PC-9 (cell line): ENCODE measurements around the gene GMEB1. TPM values are rescaled to one million over a fixed set of nuclear protein-coding genes. Genes with fewer than 3 reads are reported as not detected.
"Not testable (repeated sequence)": the region's sequence is repeated elsewhere in the genome, so short reads cannot be mapped to it uniquely, and the experiment has no call there.

Experiments
- BruUV-seq: library from RNA; stranded (reverse); fragments of 400-500 nt; replicated peaks from 2 replicates; lab custom pipeline; 2021; lab: Mats Ljungman, UMichigan
- CTCF ChIA-PET: fragments of 300-600 bp; sonication (Branson Sonifier 250); formaldehyde crosslinking; loops from one replicate; lab custom pipeline; 2022; ENCODE audit warnings: antibody characterized with exemption; lab: Charles Lee
- POLR2A ChIA-PET: fragments of 300-600 bp; sonication (Branson Sonifier 250); formaldehyde crosslinking; loops from one replicate; lab custom pipeline; 2022; ENCODE audit warnings: antibody characterized with exemption; ENCODE audit not compliant: unreplicated experiment; lab: Charles Lee
- DNase-seq, 2 experiments: peaks; one replicate each; pipeline versions ENCODE4 v3.0.0 to v3.0.0-alpha.2; 2015 to 2022; ENCODE audit warnings: mixed read lengths in 1 of 2
- H2AFZ ChIP-seq: fragments of 200-600 bp; sonication (generic); 2 replicates; pipeline ENCODE4 v1.8.1; 2017; ENCODE audit warnings: antibody characterized with exemption
- H3F3A ChIP-seq: fragments of 200-600 bp; sonication (generic); 2 replicates; pipeline ENCODE4 v1.8.1; 2017; ENCODE audit warnings: antibody characterized with exemption, mild to moderate bottlenecking, low read depth; ENCODE audit not compliant: insufficient read depth
- H3K27ac ChIP-seq: fragments of 200-600 bp; sonication (generic); 2 replicates; pipeline ENCODE4 v1.6.1; 2016; ENCODE audit warnings: mixed run types
- H3K27me3 ChIP-seq: fragments of 200-600 bp; sonication (generic); 2 replicates; pipeline ENCODE4 v1.6.1; 2016; ENCODE audit warnings: low read depth, mixed run types; ENCODE audit not compliant: insufficient read depth
- H3K36me3 ChIP-seq: fragments of 200-600 bp; sonication (generic); 2 replicates; pipeline ENCODE4 v1.6.1; 2016; ENCODE audit warnings: low read depth, mixed run types
- H3K4me1 ChIP-seq: fragments of 200-600 bp; sonication (generic); replicated peaks from 2 replicates; pipeline ENCODE4 v1.6.1; 2016; ENCODE audit warnings: mixed run types; ENCODE audit not compliant: insufficient read depth
- H3K4me2 ChIP-seq: fragments of 200-600 bp; sonication (generic); 2 replicates; pipeline ENCODE4 v1.6.1; 2017; ENCODE audit warnings: mixed run types
- H3K4me3 ChIP-seq: fragments of 200-600 bp; sonication (generic); 2 replicates; pipeline ENCODE4 v1.6.1; 2016; ENCODE audit warnings: mixed run types
- H3K79me2 ChIP-seq: fragments of 200-600 bp; sonication (generic); 2 replicates; pipeline ENCODE4 v1.6.1; 2017; ENCODE audit warnings: low read depth, mixed run types
- H3K9me2 ChIP-seq: fragments of 200-600 bp; sonication (generic); 2 replicates; pipeline ENCODE4 v1.8.1; 2017; ENCODE audit warnings: mild to moderate bottlenecking; ENCODE audit not compliant: insufficient read depth
- H3K9me3 ChIP-seq: fragments of 200-600 bp; sonication (generic); 2 replicates; pipeline ENCODE4 v1.8.1; 2016; ENCODE audit warnings: low read depth; ENCODE audit not compliant: insufficient read depth
- H4K20me1 ChIP-seq: fragments of 200-600 bp; sonication (generic); 2 replicates; pipeline ENCODE4 v1.8.1; 2017; ENCODE audit not compliant: insufficient read depth
- EZH2 ChIP-seq: fragments of 200-600 bp; sonication (generic); IDR thresholded peaks from 2 replicates; pipeline ENCODE4 v1.8.0; 2017; ENCODE audit warnings: antibody characterized with exemption, low read depth
- intact Hi-C: fragments of 100-400 bp; cut with micrococcal nuclease; formaldehyde crosslinking; loops from one replicate; pipeline ENCODE4 v1.10.0; 2022; ENCODE audit not compliant: unreplicated experiment
- total RNA-seq: library from RNA; stranded (reverse); gene quantifications from 2 replicates; pipeline ENCODE4 v1.2.3, GENCODE V29; 2021
- TF ChIP-seq, protein P1 (sequence below): fragments of 200-600 bp; sonication (generic); conservative IDR thresholded peaks from 2 replicates; pipeline ENCODE4 v1.6.1; 2017; ENCODE audit warnings: mixed run types, antibody characterized with exemption, mild to moderate bottlenecking, moderate library complexity

GMEB1 gene
- total RNA-seq, 1 experiment from 2014 or later = 9.7 TPM

GRCh38 chr1:28719332-28719619, 50.7 kb downstream of the GMEB1 start:
- intact Hi-C loops = no loop called here
- Histone ChIP-seq H2AFZ (no peak overlapping the region), H3K36me3 (no peaks in the 10 kb centered on the region), H3F3A (no peaks in the 10 kb centered on the region), H3K9me3 (no peaks in the 10 kb centered on the region), H3K4me3 (no peak overlapping the region), H3K79me2 (no peaks in the 10 kb centered on the region), H3K4me2 (no peak overlapping the region), H3K9me2 (no peaks in the 10 kb centered on the region), H4K20me1 (no peaks in the 10 kb centered on the region), H3K4me1 (0 out of 2 replicates have a peak, but pooled peaks cover 4% of the 10 kb centered on the region), H3K27me3 (no peaks in the 10 kb centered on the region), H3K27ac (no peak overlapping the region)
- no TSS peak for BruUV-seq
- CTCF ChIA-PET = no interaction called here
- no peak for DNase-seq
- POLR2A ChIA-PET = no interaction called here
- no peak for TF ChIP-seq EZH2
- TF ChIP-seq, protein P1, sequence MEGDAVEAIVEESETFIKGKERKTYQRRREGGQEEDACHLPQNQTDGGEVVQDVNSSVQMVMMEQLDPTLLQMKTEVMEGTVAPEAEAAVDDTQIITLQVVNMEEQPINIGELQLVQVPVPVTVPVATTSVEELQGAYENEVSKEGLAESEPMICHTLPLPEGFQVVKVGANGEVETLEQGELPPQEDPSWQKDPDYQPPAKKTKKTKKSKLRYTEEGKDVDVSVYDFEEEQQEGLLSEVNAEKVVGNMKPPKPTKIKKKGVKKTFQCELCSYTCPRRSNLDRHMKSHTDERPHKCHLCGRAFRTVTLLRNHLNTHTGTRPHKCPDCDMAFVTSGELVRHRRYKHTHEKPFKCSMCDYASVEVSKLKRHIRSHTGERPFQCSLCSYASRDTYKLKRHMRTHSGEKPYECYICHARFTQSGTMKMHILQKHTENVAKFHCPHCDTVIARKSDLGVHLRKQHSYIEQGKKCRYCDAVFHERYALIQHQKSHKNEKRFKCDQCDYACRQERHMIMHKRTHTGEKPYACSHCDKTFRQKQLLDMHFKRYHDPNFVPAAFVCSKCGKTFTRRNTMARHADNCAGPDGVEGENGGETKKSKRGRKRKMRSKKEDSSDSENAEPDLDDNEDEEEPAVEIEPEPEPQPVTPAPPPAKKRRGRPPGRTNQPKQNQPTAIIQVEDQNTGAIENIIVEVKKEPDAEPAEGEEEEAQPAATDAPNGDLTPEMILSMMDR = no peak; the same call in 1 of the 2 replicates

- POLR2A ChIA-PET = no interaction called here
- 0 out of 2 replicates have a peak, but pooled peaks cover 4% of the 10 kb centered on the region for H3K4me1 ChIP-seq
- no peaks in the 10 kb centered on the region for H3F3A ChIP-seq
- CTCF ChIA-PET = interaction anchor here (0.7 kb wide), 1 partner anchor 447 kb away, joined by 3 read pairs; no protein-coding TSS in a partner anchor
- H3K27ac ChIP-seq = no peak overlapping the region
- no TSS peak for BruUV-seq
- TF ChIP-seq EZH2 = no peak
- TF ChIP-seq, protein P1 = no peak
- H3K4me3 ChIP-seq = no peak overlapping the region
- H3K79me2 ChIP-seq = no peaks in the 10 kb centered on the region
- H3K9me3 ChIP-seq = no peaks in the 10 kb centered on the region
- intact Hi-C loops = no loop called here
- H3K36me3 ChIP-seq = no peaks in the 10 kb centered on the region
- H3K9me2 ChIP-seq = no peaks in the 10 kb centered on the region
- H4K20me1 ChIP-seq = no peaks in the 10 kb centered on the region
- no peak overlapping the region for H2AFZ ChIP-seq
- H3K27me3 ChIP-seq = no peaks in the 10 kb centered on the region
- no peak overlapping the region for H3K4me2 ChIP-seq
- no peak for DNase-seq
Observed at GRCh38 chr1:28720376-28720775, 51.8 kb downstream of the GMEB1 start.

DNA sequence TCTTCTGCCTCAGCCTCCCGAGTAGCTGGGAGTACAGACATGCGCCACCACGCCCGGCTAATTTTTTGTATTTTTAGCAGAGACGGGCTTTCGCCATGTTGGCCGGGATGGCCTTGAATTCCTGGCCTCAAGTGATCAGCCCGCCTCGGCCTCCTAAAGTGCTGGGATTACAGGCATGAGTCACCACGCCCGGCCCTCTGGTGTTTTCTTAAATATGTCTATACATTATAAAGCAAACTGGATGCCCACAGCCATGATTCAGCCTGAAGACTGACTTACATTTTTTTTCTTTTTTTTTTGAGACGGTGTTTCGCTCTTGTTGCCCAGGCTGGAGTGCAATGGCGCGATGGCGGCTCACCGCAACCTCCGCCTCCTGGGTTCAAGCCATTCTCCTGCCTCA, 53.3 kb downstream of the GMEB1 start:
- H3K9me3 ChIP-seq, H3F3A ChIP-seq, POLR2A ChIA-PET, H3K4me3 ChIP-seq, H3K36me3 ChIP-seq, H2AFZ ChIP-seq, intact Hi-C loops, H4K20me1 ChIP-seq, H3K27ac ChIP-seq, BruUV-seq, DNase-seq, H3K79me2 ChIP-seq, H3K9me2 ChIP-seq, H3K4me1 ChIP-seq, H3K4me2 ChIP-seq, H3K27me3 ChIP-seq: not testable (repeated sequence)
- CTCF ChIA-PET = interaction anchor here (1.0 kb wide), 1 partner anchor 15 kb away, joined by 3 read pairs; the partner anchor contains the start of gene YTHDF2

- H2AFZ ChIP-seq, BruUV-seq, H3K36me3 ChIP-seq, H4K20me1 ChIP-seq, H3K4me2 ChIP-seq, H3K79me2 ChIP-seq, H3K4me3 ChIP-seq, H3K9me3 ChIP-seq, H3K9me2 ChIP-seq, intact Hi-C loops, H3K27me3 ChIP-seq, H3F3A ChIP-seq, H3K27ac ChIP-seq, POLR2A ChIA-PET, DNase-seq, H3K4me1 ChIP-seq: not testable (repeated sequence)
- CTCF ChIA-PET = interaction anchor here (0.6 kb wide), 2 partner anchors 9 to 12 kb away, joined by 3 to 26 read pairs; partner anchors contain the start of gene YTHDF2
Observed at GRCh38 chr1:28725365-28725764, 56.8 kb downstream of the GMEB1 start.
